ENCODE results near the gene CALCOCO2.

- TF ChIP-seq CTCF (conservative IDR thresholded peaks at IDR 0.05 in 1 of 2, IDR thresholded peaks at IDR 0.05 in 1 of 2; ENCODE audit: extremely low read depth in 1 of 2, insufficient read depth in 1 of 2, low read depth in 1 of 2, low read length in 2 of 2) (no peak), EZH2 (IDR thresholded peaks at IDR 0.05; ENCODE audit: borderline replicate concordance, low read length) (no peak)
These were observed 64.1 kb downstream of the CALCOCO2 start for GRCh38 chr17:48894886-48895285.

All from mammary epithelial cell (primary cell).